Activated B cell treated with CpG ODN at 0.5 μM for 24 hours (primary cell): ENCODE results near the gene PRM3. TPM values are rescaled to one million over a fixed set of nuclear protein-coding genes. Genes with fewer than 3 reads are reported as not detected.

Experiments used
- ATAC-seq: fragments of 200-7000 bp; cut with Tn5 transposase; one replicate; pipeline ENCODE4 v1.10.0; 2021; ENCODE audit warnings: low read depth, mild to moderate bottlenecking, moderate library complexity
- CTCF ChIA-PET: fragments of 350-600 bp; sonication (Branson Sonifier 250); formaldehyde crosslinking; loops from one replicate; lab custom pipeline; 2021; ENCODE audit warnings: antibody characterized with exemption; lab: Charles Lee
- POLR2A ChIA-PET: fragments of 350-600 bp; sonication (Branson Sonifier 250); formaldehyde crosslinking; loops from one replicate; lab custom pipeline; 2021; ENCODE audit warnings: antibody characterized with exemption; lab: Charles Lee
- DNase-seq: peaks from one replicate; pipeline ENCODE4 v3.0.0; 2022
- H3K27ac Mint-ChIP-seq: one replicate; pipeline ENCODE4 v1.8.0; 2020; ENCODE audit warnings: mixed read lengths
- H3K27me3 Mint-ChIP-seq: one replicate; pipeline ENCODE4 v1.8.0; 2021; ENCODE audit warnings: mixed read lengths
- H3K36me3 Mint-ChIP-seq: one replicate; pipeline ENCODE4 v1.8.0; 2021; ENCODE audit warnings: low read depth, mixed read lengths
- H3K4me1 Mint-ChIP-seq: one replicate; pipeline ENCODE4 v1.8.0; 2021; ENCODE audit warnings: mixed read lengths
- H3K4me3 Mint-ChIP-seq: one replicate; pipeline ENCODE4 v1.8.0; 2020; ENCODE audit warnings: mild to moderate bottlenecking, mixed read lengths
- H3K9me3 Mint-ChIP-seq: one replicate; pipeline ENCODE4 v1.8.0; 2020; ENCODE audit warnings: mixed read lengths
- intact Hi-C: fragments of 100-400 bp; cut with micrococcal nuclease; formaldehyde crosslinking; loops from one replicate; pipeline ENCODE4 v1.15.1; 2024
- total RNA-seq: library from RNA; stranded (reverse); gene quantifications from 2 replicates; pipeline ENCODE4 v1.2.3, GENCODE V29; 2022
- TF ChIP-seq, protein P1 (sequence below): fragments of 200-600 bp; IDR thresholded peaks from one replicate; pipeline ENCODE4 v1.8.0; 2022; ENCODE audit warnings: antibody characterized with exemption, mild to moderate bottlenecking

Gene PRM3
- total RNA-seq, 1 donor from 2014 or later = not detected

DNA sequence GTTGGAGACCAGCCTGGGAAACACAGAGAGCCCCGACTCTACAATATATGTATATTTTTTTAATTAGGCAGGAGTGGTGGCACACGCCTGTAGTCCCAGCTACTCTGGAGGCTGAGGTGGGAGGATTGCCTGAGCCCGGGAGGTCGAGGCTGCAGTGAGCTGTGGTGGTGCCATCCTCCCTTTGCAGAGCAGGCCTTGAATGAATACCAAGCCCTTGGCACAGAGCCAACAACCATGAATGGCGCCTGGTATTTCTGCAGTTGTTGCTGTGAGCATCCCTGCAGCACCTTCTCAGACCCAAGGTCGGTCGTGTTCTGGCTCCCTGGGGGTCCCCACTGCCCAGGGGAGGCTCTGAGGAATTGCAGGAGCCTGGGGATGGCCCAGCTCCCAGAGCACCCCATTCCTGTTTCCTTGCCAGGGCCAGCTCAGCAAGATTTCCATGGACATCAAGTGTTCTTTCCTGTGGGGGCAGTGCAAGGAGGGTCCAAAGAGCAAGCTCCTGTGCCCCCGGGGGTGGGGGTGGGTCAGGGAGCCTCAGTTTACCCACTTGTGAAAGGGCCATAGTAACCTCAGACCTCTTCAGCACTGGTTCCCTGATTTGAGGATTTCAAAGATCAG lies 46.2 kb upstream of the PRM3 start:
- DNase-seq (no peak), ATAC-seq (no peak)
- no peaks in the 10 kb centered on the region for H3K36me3 Mint-ChIP-seq
- H3K27me3 Mint-ChIP-seq = no peaks in the 10 kb centered on the region
- H3K4me3 Mint-ChIP-seq = no peak overlapping the region
- ChIA-PET CTCF (no interaction called here), POLR2A (interaction anchor here (0.8 to 2.5 kb wide), 3 partner anchors 9 to 65 kb away, joined by 4 to 11 read pairs (median 4); partner anchors contain the start of gene SOCS1)
- TF ChIP-seq, protein P1, sequence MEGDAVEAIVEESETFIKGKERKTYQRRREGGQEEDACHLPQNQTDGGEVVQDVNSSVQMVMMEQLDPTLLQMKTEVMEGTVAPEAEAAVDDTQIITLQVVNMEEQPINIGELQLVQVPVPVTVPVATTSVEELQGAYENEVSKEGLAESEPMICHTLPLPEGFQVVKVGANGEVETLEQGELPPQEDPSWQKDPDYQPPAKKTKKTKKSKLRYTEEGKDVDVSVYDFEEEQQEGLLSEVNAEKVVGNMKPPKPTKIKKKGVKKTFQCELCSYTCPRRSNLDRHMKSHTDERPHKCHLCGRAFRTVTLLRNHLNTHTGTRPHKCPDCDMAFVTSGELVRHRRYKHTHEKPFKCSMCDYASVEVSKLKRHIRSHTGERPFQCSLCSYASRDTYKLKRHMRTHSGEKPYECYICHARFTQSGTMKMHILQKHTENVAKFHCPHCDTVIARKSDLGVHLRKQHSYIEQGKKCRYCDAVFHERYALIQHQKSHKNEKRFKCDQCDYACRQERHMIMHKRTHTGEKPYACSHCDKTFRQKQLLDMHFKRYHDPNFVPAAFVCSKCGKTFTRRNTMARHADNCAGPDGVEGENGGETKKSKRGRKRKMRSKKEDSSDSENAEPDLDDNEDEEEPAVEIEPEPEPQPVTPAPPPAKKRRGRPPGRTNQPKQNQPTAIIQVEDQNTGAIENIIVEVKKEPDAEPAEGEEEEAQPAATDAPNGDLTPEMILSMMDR = no peak
- H3K27ac Mint-ChIP-seq = no peak overlapping the region
- intact Hi-C loops = no loop called here
- peaks cover 20% of the 10 kb centered on the region for H3K4me1 Mint-ChIP-seq
- H3K9me3 Mint-ChIP-seq = no peaks in the 10 kb centered on the region

DNA sequence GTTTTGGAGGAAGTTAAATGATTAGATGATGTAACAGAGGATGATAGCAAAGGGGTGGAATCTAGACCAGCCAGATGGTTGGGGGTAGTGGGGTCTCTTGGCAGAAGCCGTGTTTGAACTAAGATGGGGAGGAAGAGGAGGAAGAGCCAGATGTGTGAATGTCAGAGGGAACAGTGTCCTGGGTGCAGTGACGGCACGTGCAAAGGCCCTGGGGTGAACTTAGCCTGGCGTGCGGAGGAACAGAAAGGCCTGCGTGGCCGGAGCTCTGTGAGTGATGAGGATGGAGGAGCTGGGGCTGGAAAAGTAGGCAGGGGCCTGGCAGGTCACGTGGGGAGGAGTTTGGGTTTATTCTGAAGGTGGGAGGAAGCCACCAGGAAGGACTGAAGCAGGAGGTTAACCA lies 45.4 kb upstream of the PRM3 start:
- intact Hi-C loops = loop anchor here (1.0 kb wide), 1 partner anchor 8 kb away; no protein-coding TSS in a partner anchor
- peaks cover 25% of the 10 kb centered on the region for H3K4me1 Mint-ChIP-seq
- ATAC-seq = no peak
- CTCF ChIA-PET = no interaction called here
- no peaks in the 10 kb centered on the region for H3K27me3 Mint-ChIP-seq
- no peak overlapping the region for H3K4me3 Mint-ChIP-seq
- no peak overlapping the region for H3K27ac Mint-ChIP-seq
- TF ChIP-seq, protein P1 = no peak
- H3K9me3 Mint-ChIP-seq = no peaks in the 10 kb centered on the region
- H3K36me3 Mint-ChIP-seq = no peaks in the 10 kb centered on the region
- POLR2A ChIA-PET = interaction anchor here (0.7 to 1.5 kb wide), 3 partner anchors 16 to 63 kb away, joined by 3 to 4 read pairs (median 4); partner anchors contain the start of gene SOCS1
- no peak for DNase-seq

DNA sequence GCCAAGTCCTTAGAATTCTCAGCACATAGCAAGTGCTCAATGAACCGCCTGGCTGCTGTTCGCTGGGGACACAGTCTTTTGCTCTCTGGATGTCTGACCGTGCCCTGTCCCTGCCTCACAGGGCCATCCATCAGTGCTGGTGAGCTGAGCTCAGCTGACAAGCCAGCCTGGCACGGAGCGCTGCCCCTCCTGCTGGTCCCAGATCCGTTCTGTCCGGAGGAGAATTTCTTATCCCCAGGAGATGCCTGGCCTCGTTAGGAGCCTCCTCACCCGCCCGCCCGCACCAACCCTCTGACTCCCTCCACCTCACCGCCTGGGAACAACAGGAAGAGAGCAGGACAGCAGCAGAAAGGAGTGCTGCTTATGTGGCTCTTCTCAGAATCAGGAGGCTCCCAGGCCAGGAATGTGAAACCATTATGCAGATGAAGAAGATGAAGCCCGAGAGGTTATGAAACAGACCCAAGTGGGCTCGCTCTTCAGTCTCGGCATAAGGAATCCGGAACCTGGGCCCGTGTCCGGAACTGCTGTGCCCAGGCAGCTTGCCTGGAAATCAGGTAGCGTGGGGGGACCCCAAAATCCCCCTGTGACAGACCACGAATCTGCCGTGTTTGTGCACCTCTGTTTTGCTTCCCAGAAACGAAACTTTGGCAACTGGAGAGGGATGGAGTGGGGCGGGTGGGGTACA lies 43.0 kb upstream of the PRM3 start:
- CTCF ChIA-PET = no interaction called here
- ATAC-seq = no peak
- Mint-ChIP-seq H3K4me3 (no peak overlapping the region), H3K27ac (no peak overlapping the region), H3K36me3 (no peaks in the 10 kb centered on the region), H3K9me3 (no peaks in the 10 kb centered on the region), H3K4me1 (peaks cover 43% of the 10 kb centered on the region), H3K27me3 (no peaks in the 10 kb centered on the region)
- no peak for DNase-seq
- TF ChIP-seq, protein P1 = no peak
- intact Hi-C loops = no loop called here
- POLR2A ChIA-PET = interaction anchor here (0.6 kb wide), 2 partner anchors 22 to 350 kb away, joined by 3 to 5 read pairs; no protein-coding TSS in a partner anchor

DNA sequence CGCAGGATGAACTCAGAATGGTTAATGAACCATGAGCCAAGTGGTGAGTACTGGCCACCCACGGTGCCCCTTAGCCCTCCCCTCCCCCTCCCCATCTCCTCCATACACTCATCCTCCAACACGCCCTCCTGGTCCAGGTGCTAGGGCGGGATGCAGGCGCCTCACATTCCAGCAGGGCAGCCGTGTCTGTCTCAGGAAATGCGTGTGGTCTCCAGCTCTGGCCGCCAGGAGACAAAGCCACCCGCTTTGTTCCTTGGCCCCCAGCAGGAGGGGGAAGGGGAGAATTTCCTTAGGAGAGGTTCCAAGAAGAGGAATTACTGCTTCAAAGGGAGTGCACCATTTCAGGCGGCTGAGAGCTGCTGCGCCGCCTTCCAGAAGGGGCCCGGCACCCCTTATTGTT lies 42.1 kb upstream of the PRM3 start:
- Mint-ChIP-seq H3K27me3 (no peaks in the 10 kb centered on the region), H3K4me1 (peaks cover 52% of the 10 kb centered on the region), H3K27ac (no peak overlapping the region), H3K9me3 (no peaks in the 10 kb centered on the region), H3K4me3 (no peak overlapping the region), H3K36me3 (no peaks in the 10 kb centered on the region)
- TF ChIP-seq, protein P1 = no peak
- no peak for ATAC-seq
- ChIA-PET POLR2A (no interaction called here), CTCF (no interaction called here)
- DNase-seq = no peak
- intact Hi-C loops = no loop called here

DNA sequence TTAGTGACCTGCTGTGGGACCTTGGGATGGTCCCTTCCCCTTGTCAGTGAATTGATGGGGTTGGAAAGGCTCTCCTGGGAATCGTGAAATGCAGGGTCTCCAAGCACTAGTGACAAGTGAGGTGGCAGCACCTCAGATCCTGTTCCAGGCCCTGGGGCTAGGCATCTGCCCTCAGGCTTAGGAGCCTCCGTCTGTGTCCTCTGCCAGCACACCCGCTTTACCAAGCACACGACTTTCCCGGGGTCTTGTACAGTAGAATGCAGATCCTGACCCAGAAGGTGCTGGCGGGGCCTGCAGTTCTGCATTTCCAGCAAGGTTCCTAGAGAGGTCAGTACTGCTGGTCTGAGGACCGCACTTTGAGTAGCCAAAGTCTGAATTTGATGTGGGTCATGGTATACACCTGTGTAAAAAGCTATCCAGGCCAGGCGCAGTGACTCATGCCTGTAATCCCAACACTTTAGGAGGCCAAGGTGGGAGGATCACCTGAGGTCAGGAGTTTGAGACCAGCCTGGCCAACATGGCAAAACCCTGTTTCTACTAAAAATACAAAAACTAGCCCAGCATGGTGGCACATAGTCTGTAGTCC lies 41.0 kb upstream of the PRM3 start:
- no peaks in the 10 kb centered on the region for H3K27me3 Mint-ChIP-seq
- ATAC-seq (no peak), DNase-seq (no peak)
- H3K27ac Mint-ChIP-seq = no peak overlapping the region
- no peaks in the 10 kb centered on the region for H3K36me3 Mint-ChIP-seq
- ChIA-PET POLR2A (interaction anchor here (6.8 kb wide), 1 partner anchor 12 kb away, joined by 138 read pairs; no protein-coding TSS in a partner anchor), CTCF (no interaction called here)
- no peaks in the 10 kb centered on the region for H3K9me3 Mint-ChIP-seq
- intact Hi-C loops = no loop called here
- H3K4me3 Mint-ChIP-seq = no peak overlapping the region
- TF ChIP-seq, protein P1 = no peak
- peaks cover 63% of the 10 kb centered on the region for H3K4me1 Mint-ChIP-seq
